PFSK-1 (cell line): ENCODE results near the gene SLC8A1.

Source experiments
- FOXP2 ChIP-seq: optimal IDR thresholded peaks from 2 replicates; pipeline ENCODE3; 2011; ENCODE audit warnings: borderline replicate concordance, control low read depth, inconsistent platforms; ENCODE audit not compliant: insufficient read depth; ENCODE audit errors: extremely low read length, extremely low read depth
- POLR2AphosphoS5 ChIP-seq: IDR thresholded peaks from 2 replicates; pipeline ENCODE4 v1.6.1; 2012; ENCODE audit warnings: low read depth, mild to moderate bottlenecking, control low read depth, low read length, moderate library complexity
- REST ChIP-seq, 2 experiments: IDR thresholded peaks; 2 replicates each; pipeline versions ENCODE4 v1.6.1 to v1.8.0; 2011 to 2012; ENCODE audit warnings: low read depth in 2 of 2, low read length in 2 of 2, control low read depth in 1 of 2, inconsistent platforms in 1 of 2, mild to moderate bottlenecking in 1 of 2, moderate library complexity in 1 of 2; ENCODE audit not compliant: insufficient read depth in 1 of 2
- SIN3A ChIP-seq: IDR thresholded peaks from 2 replicates; pipeline ENCODE4 v1.6.1; 2012; ENCODE audit warnings: mild to moderate bottlenecking, low read length, moderate library complexity, borderline replicate concordance; ENCODE audit not compliant: insufficient read depth
- TAF1 ChIP-seq: IDR thresholded peaks from 2 replicates; pipeline ENCODE4 v1.6.1; 2012; ENCODE audit warnings: low read length, control low read depth, borderline replicate concordance; ENCODE audit not compliant: insufficient read depth

The SLC8A1 gene

GRCh38 chr2:40367652-40368051 is 84.2 kb downstream of the SLC8A1 start:
- TF ChIP-seq REST (IDR thresholded peaks at IDR 0.05; ENCODE audit: insufficient read depth in 1 of 2, low read depth in 2 of 2, low read length in 2 of 2) (no peak), POLR2AphosphoS5 (no peak), FOXP2 (no peak), TAF1 (no peak), SIN3A (no peak)

- no peak for TF ChIP-seq REST (IDR thresholded peaks at IDR 0.05; ENCODE audit: insufficient read depth in 1 of 2, low read depth in 2 of 2, low read length in 2 of 2)
- TF ChIP-seq POLR2AphosphoS5, result no peak
- TF ChIP-seq FOXP2, result no peak
- TF ChIP-seq TAF1, result no peak
- TF ChIP-seq SIN3A, result no peak
These were observed 84.9 kb downstream of the SLC8A1 start for GRCh38 chr2:40367032-40367431.

GRCh38 chr2:40364151-40364874 is 87.6 kb downstream of the SLC8A1 start:
- TF ChIP-seq POLR2AphosphoS5 (no peak), FOXP2 (no peak), TAF1 (no peak), REST (IDR thresholded peaks at IDR 0.05; ENCODE audit: insufficient read depth in 1 of 2, low read depth in 2 of 2, low read length in 2 of 2) (no peak), SIN3A (no peak)

GRCh38 chr2:40363631-40364030 is 88.3 kb downstream of the SLC8A1 start:
- TF ChIP-seq FOXP2 (no peak), TAF1 (no peak), REST (IDR thresholded peaks at IDR 0.05; ENCODE audit: insufficient read depth in 1 of 2, low read depth in 2 of 2, low read length in 2 of 2) (no peak), SIN3A (no peak), POLR2AphosphoS5 (no peak)
